Caco-2 (cell line): ENCODE data around the gene GSG1. TPM values are rescaled to one million over a fixed set of nuclear protein-coding genes. Genes with fewer than 3 reads are reported as not detected.

Experiments
- BruUV-seq: library from RNA; stranded (reverse); fragments of 400-500 nt; replicated peaks from 2 replicates; lab custom pipeline; 2021; lab: Mats Ljungman, UMichigan
- CTCF ChIA-PET: fragments of 300-600 bp; sonication (Branson Sonifier 250); formaldehyde crosslinking; loops from one replicate; lab custom pipeline; 2022; ENCODE audit warnings: antibody characterized with exemption; lab: Charles Lee
- POLR2A ChIA-PET: fragments of 300-600 bp; sonication (Branson Sonifier 250); formaldehyde crosslinking; loops from one replicate; lab custom pipeline; 2022; ENCODE audit warnings: antibody characterized with exemption; lab: Charles Lee
- DNase-seq, 2 experiments: peaks; one replicate each; pipeline versions ENCODE4 v3.0.0 to v3.0.0-alpha.2; 2020 to 2022
- H3K27me3 ChIP-seq: replicated peaks from 2 replicates; pipeline ENCODE4 v1.6.0; 2011; ENCODE audit warnings: low read length; ENCODE audit not compliant: control insufficient read depth, insufficient read depth
- H3K36me3 ChIP-seq: 2 replicates; pipeline ENCODE4 v1.5.1; 2011; ENCODE audit warnings: low read length; ENCODE audit not compliant: control insufficient read depth, insufficient read depth
- H3K4me1 ChIP-seq: fragments of 250-450 bp; sonication (Bioruptor Pico); 2 replicates; pipeline ENCODE4 v1.5.1; 2020; ENCODE audit warnings: mild to moderate bottlenecking
- H3K4me3 ChIP-seq: 2 replicates; pipeline ENCODE4 v1.5.1; 2011; ENCODE audit warnings: low read depth, mild to moderate bottlenecking, control low read depth, low read length
- H3K9me3 ChIP-seq: fragments of 250-450 bp; sonication (Bioruptor Pico); 2 replicates; pipeline ENCODE4 v1.5.1; 2020; ENCODE audit warnings: mild to moderate bottlenecking, moderate library complexity
- H3K27ac Mint-ChIP-seq: one replicate; pipeline ENCODE4 v1.8.0; 2022; ENCODE audit warnings: mixed read lengths; ENCODE audit not compliant: unreplicated experiment
- H3K27me3 Mint-ChIP-seq: one replicate; pipeline ENCODE4 v1.8.0; 2022; ENCODE audit warnings: mixed read lengths; ENCODE audit not compliant: insufficient read depth, unreplicated experiment
- H3K36me3 Mint-ChIP-seq: one replicate; pipeline ENCODE4 v1.8.0; 2022; ENCODE audit warnings: mild to moderate bottlenecking, mixed read lengths; ENCODE audit not compliant: insufficient read depth, unreplicated experiment
- H3K4me1 Mint-ChIP-seq: one replicate; pipeline ENCODE4 v1.8.0; 2022; ENCODE audit warnings: low read depth, mixed read lengths; ENCODE audit not compliant: unreplicated experiment
- H3K4me3 Mint-ChIP-seq: one replicate; pipeline ENCODE4 v1.8.0; 2022; ENCODE audit warnings: mild to moderate bottlenecking, moderate library complexity, mixed read lengths; ENCODE audit not compliant: unreplicated experiment
- H3K9me3 Mint-ChIP-seq: one replicate; pipeline ENCODE4 v1.8.0; 2022; ENCODE audit warnings: mixed read lengths; ENCODE audit not compliant: unreplicated experiment
- intact Hi-C: fragments of 100-400 bp; cut with micrococcal nuclease; formaldehyde crosslinking; loops from one replicate; pipeline ENCODE4 v1.10.0; 2022; ENCODE audit not compliant: unreplicated experiment
- total RNA-seq: library from RNA; stranded (reverse); gene quantifications from 2 replicates; pipeline ENCODE4 v1.2.3, GENCODE V29; 2022
- TF ChIP-seq, protein P1 (sequence below), 2 experiments: fragments of 200-600 bp in 1 of 2; IDR thresholded peaks; 1 replicate in 1 of 2; 2 replicates in 1 of 2; pipeline versions ENCODE4 v1.5.1 to v1.8.0; 2011 to 2022; ENCODE audit warnings: antibody characterized with exemption in 1 of 2, control low read depth in 1 of 2, inconsistent platforms in 1 of 2, low read depth in 1 of 2, low read length in 1 of 2, mild to moderate bottlenecking in 1 of 2, moderate library complexity in 1 of 2; ENCODE audit not compliant: insufficient read depth in 1 of 2, severe bottlenecking in 1 of 2, unreplicated experiment in 1 of 2

The GSG1 gene
- total RNA-seq, 1 experiment from 2014 or later, result not detected

DNA sequence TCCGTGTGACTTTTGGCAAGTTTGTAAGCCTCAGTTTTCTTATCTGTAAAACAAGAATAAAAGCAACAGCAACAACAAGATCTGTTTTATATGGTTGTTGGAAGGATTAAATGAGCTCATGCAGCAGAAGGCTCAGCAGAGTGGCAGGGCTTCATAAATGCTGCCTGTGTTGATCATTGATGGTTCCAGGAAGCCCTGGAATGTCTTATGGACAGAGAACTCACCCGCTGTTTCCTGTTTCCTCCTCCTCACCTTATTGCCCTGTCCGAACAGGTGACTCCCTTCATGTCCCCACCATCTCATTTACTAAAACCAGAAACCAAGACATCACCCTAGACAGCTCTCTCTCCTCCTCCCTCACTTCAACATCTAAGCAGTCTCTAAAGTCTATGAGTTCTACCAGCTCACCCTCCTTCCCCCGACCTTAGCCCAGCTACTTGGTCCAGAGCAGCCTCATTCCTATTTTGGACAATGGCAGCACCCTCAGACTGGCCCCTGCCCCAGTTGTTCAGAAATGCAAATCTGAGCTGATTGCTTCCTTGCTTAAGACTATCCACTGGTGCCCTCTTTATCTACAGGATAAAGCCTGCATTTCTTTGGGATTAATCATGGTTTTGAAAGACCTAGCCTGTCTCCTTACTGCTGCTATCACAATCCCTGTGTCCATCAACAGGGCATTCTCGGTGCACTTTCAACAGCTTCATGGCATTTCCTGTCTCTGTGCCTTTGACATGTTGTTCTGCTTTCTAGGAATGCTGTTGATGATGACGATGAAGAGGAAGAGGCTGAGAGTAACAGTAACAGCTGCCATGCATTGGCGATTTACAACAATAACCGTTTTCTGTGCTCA lies 21.4 kb upstream of the GSG1 start:
- TF ChIP-seq, protein P1, sequence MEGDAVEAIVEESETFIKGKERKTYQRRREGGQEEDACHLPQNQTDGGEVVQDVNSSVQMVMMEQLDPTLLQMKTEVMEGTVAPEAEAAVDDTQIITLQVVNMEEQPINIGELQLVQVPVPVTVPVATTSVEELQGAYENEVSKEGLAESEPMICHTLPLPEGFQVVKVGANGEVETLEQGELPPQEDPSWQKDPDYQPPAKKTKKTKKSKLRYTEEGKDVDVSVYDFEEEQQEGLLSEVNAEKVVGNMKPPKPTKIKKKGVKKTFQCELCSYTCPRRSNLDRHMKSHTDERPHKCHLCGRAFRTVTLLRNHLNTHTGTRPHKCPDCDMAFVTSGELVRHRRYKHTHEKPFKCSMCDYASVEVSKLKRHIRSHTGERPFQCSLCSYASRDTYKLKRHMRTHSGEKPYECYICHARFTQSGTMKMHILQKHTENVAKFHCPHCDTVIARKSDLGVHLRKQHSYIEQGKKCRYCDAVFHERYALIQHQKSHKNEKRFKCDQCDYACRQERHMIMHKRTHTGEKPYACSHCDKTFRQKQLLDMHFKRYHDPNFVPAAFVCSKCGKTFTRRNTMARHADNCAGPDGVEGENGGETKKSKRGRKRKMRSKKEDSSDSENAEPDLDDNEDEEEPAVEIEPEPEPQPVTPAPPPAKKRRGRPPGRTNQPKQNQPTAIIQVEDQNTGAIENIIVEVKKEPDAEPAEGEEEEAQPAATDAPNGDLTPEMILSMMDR (IDR thresholded peaks at IDR 0.05; ENCODE audit: insufficient read depth in 1 of 2, low read depth in 1 of 2, low read length in 1 of 2, severe bottlenecking in 1 of 2, unreplicated experiment in 1 of 2), result no peak
- Mint-ChIP-seq H3K4me3 (peak overlapping the region; percentile 3), H3K9me3 (no peaks in the 10 kb centered on the region), H3K27me3 (no peaks in the 10 kb centered on the region), H3K36me3 (no peaks in the 10 kb centered on the region), H3K4me1 (peaks cover 24% of the 10 kb centered on the region), H3K27ac (peak overlapping the region; percentile 27)
- DNase-seq, result peak; percentile 55 to 62
- intact Hi-C loops, result no loop called here
- H3K27me3 ChIP-seq, result no peaks in the 10 kb centered on the region
- ChIA-PET CTCF (interaction anchor here (0.8 to 1.6 kb wide), 6 partner anchors 23 to 138 kb away, joined by 3 to 5 read pairs (median 4); no protein-coding TSS in a partner anchor), POLR2A (interaction anchor here (0.5 to 0.7 kb wide), 3 partner anchors 13 to 228 kb away, joined by 3 to 9 read pairs (median 4); no protein-coding TSS in a partner anchor)
- H3K36me3 ChIP-seq, result no peaks in the 10 kb centered on the region
- BruUV-seq, result TSS peak; percentile 32
- H3K9me3 ChIP-seq, result no peaks in the 10 kb centered on the region
- H3K4me3 ChIP-seq, result no peak overlapping the region
- peaks cover 53% of the 10 kb centered on the region for H3K4me1 ChIP-seq

GRCh38 chr12:13121568-13121967 lies 18.1 kb upstream of the GSG1 start:
- no TSS peak for BruUV-seq
- no peaks in the 10 kb centered on the region for H3K36me3 ChIP-seq
- ChIA-PET CTCF (no interaction called here), POLR2A (no interaction called here)
- no peak overlapping the region for H3K4me3 ChIP-seq
- H3K9me3 Mint-ChIP-seq, result no peaks in the 10 kb centered on the region
- peaks cover 30% of the 10 kb centered on the region for H3K4me1 ChIP-seq
- no peak overlapping the region for H3K27ac Mint-ChIP-seq
- H3K9me3 ChIP-seq, result no peaks in the 10 kb centered on the region
- TF ChIP-seq, protein P1 (IDR thresholded peaks at IDR 0.05; ENCODE audit: insufficient read depth in 1 of 2, low read depth in 1 of 2, low read length in 1 of 2, severe bottlenecking in 1 of 2, unreplicated experiment in 1 of 2), result no peak
- peaks cover 8% of the 10 kb centered on the region for H3K4me1 Mint-ChIP-seq
- no peaks in the 10 kb centered on the region for H3K36me3 Mint-ChIP-seq
- H3K27me3 Mint-ChIP-seq, result no peaks in the 10 kb centered on the region
- DNase-seq, result no peak
- H3K4me3 Mint-ChIP-seq, result no peak overlapping the region
- no peaks in the 10 kb centered on the region for H3K27me3 ChIP-seq
- intact Hi-C loops, result no loop called here

DNA sequence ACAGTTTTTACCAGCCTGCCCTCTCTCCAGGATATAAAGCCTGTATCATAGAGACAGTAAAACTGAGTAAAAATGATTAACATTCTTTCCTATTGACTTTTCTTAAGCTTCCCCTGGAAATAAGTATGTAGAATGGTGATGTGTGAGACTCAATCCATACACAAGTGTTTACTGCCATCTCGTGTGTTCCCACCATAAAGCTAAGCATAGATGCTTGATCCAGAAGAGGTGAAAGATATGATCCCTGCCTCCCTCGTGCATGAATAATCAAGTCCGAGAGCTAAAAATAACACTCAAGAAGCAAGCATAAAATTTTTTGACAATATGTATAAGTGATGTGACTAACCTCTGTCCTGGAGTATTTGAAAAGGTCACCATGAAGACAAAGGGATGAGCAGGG lies 16.9 kb upstream of the GSG1 start:
- intact Hi-C loops, result no loop called here
- Histone ChIP-seq H3K4me1 (peaks cover 19% of the 10 kb centered on the region), H3K27me3 (no peaks in the 10 kb centered on the region), H3K36me3 (no peaks in the 10 kb centered on the region), H3K4me3 (no peak overlapping the region), H3K9me3 (no peaks in the 10 kb centered on the region)
- no peak for DNase-seq
- Mint-ChIP-seq H3K4me3 (no peak overlapping the region), H3K27me3 (no peaks in the 10 kb centered on the region), H3K4me1 (peaks cover 14% of the 10 kb centered on the region), H3K9me3 (no peaks in the 10 kb centered on the region), H3K27ac (no peak overlapping the region), H3K36me3 (no peaks in the 10 kb centered on the region)
- TF ChIP-seq, protein P1 (IDR thresholded peaks at IDR 0.05; ENCODE audit: insufficient read depth in 1 of 2, low read depth in 1 of 2, low read length in 1 of 2, severe bottlenecking in 1 of 2, unreplicated experiment in 1 of 2), result no peak
- ChIA-PET CTCF (no interaction called here), POLR2A (no interaction called here)
- no TSS peak for BruUV-seq
